CD4-positive, alpha-beta T cell (primary cell): ENCODE data around the gene ZNF688. TPM values are rescaled to one million over a fixed set of nuclear protein-coding genes. Genes with fewer than 3 reads are reported as not detected.
A peak's percentile ranks its signal among the peaks of the same experiment; 100 is the strongest.

Experiments
- ATAC-seq: fragments of 200-7000 bp; cut with Tn5 transposase; one replicate; pipeline ENCODE4 v1.10.0; 2022; ENCODE audit warnings: mild to moderate bottlenecking; ENCODE audit not compliant: poor library complexity
- CTCF ChIA-PET: fragments of 350-600 bp; sonication (Branson Sonifier 250); formaldehyde crosslinking; loops from one replicate; lab custom pipeline; 2021; ENCODE audit warnings: antibody characterized with exemption, inconsistent platforms; lab: Charles Lee
- POLR2A ChIA-PET: fragments of 350-600 bp; sonication (Branson Sonifier 250); formaldehyde crosslinking; loops from one replicate; lab custom pipeline; 2021; ENCODE audit warnings: antibody characterized with exemption, inconsistent platforms; lab: Charles Lee
- DNase-seq, 14 experiments: peaks; one replicate each; pipeline ENCODE4 v3.0.0-alpha.2; 2013 to 2020; ENCODE audit warnings: mixed read lengths in 2 of 14
- H3K27ac ChIP-seq, 2 donors: one replicate each; pipeline versions ENCODE4 v1.5.1 to v1.7.0; 2013; ENCODE audit warnings: low read length in 2 of 2, low read depth in 1 of 2, mild to moderate bottlenecking in 1 of 2
- H3K27me3 ChIP-seq, 2 experiments: 1 replicate in 1 of 2; 2 replicates in 1 of 2; pipeline versions ENCODE4 v1.6.1 to v1.7.0; 2013; ENCODE audit warnings: low read length in 2 of 2, control low read depth in 1 of 2, mild to moderate bottlenecking in 1 of 2, moderate library complexity in 1 of 2; ENCODE audit not compliant: insufficient read depth in 2 of 2, control insufficient read depth in 1 of 2
- H3K36me3 ChIP-seq: one replicate; pipeline ENCODE4 v1.6.1; 2013; ENCODE audit warnings: low read length, control low read depth; ENCODE audit not compliant: insufficient read depth
- H3K4me1 ChIP-seq: one replicate; pipeline ENCODE4 v1.6.1; 2013; ENCODE audit warnings: low read length, control low read depth; ENCODE audit not compliant: insufficient read depth
- H3K4me3 ChIP-seq: one replicate; pipeline ENCODE4 v1.5.1; 2013; ENCODE audit warnings: mild to moderate bottlenecking, low read length, moderate library complexity
- H3K9me3 ChIP-seq, 2 experiments: 1 replicate in 1 of 2; 2 replicates in 1 of 2; pipeline versions ENCODE4 v1.6.1 to v1.7.0; 2013; ENCODE audit warnings: low read length in 2 of 2, mild to moderate bottlenecking in 2 of 2, control low read depth in 1 of 2, moderate library complexity in 1 of 2; ENCODE audit not compliant: control insufficient read depth in 1 of 2, insufficient read depth in 1 of 2
- H3K27ac Mint-ChIP-seq: one replicate; pipeline ENCODE4 v1.8.0; 2020; ENCODE audit warnings: mixed read lengths
- H3K27me3 Mint-ChIP-seq: one replicate; pipeline ENCODE4 v1.8.0; 2021; ENCODE audit warnings: mixed read lengths
- H3K36me3 Mint-ChIP-seq: one replicate; pipeline ENCODE4 v1.8.0; 2021; ENCODE audit warnings: low read depth, mixed read lengths
- H3K4me1 Mint-ChIP-seq: one replicate; pipeline ENCODE4 v1.8.0; 2021; ENCODE audit warnings: low read depth, mixed read lengths
- H3K4me3 Mint-ChIP-seq: one replicate; pipeline ENCODE4 v1.8.0; 2020; ENCODE audit warnings: mild to moderate bottlenecking, mixed read lengths
- H3K9me3 Mint-ChIP-seq: one replicate; pipeline ENCODE4 v1.8.0; 2020; ENCODE audit warnings: mixed read lengths
- intact Hi-C, 2 experiments: fragments of 100-400 bp; cut with DNase I in 1 of 2; cut with micrococcal nuclease in 1 of 2; formaldehyde crosslinking; loops; one replicate each; pipeline versions ENCODE4 v1.15.1 to v1.9.0; 2023 to 2025; cut with DNase I, micrococcal nuclease
- total RNA-seq, 174 experiments: library from RNA in 2 of 174; stranded (reverse) in 2 of 174; gene quantifications; one replicate each; pipeline ENCODE4 v1.2.3 and lab custom pipeline; 2021 to 2026
- TF ChIP-seq, protein P1 (sequence below): fragments of 200-600 bp; IDR thresholded peaks from one replicate; pipeline ENCODE4 v1.8.0; 2022; ENCODE audit warnings: antibody characterized with exemption, mild to moderate bottlenecking

ZNF688 gene
- total RNA-seq, 2 experiments from 2014 or later: 8.8 to 9.6 TPM

DNA sequence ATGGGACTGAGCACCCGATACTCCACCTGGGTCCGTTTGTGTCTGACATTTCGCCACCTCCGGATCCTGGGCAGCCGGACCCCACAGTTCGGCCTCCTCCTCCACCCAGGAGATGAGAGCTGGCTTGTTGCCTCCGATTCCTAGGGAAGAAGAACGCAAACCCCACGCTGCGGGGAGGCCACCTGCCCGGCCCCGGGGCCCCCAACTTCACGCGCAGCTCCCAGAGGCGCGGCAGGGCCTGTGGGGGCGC is 13.9 kb downstream of the ZNF688 start:
- H3K9me3 Mint-ChIP-seq: no peaks in the 10 kb centered on the region
- DNase-seq (no peak), ATAC-seq (no peak)
- Histone ChIP-seq H3K36me3 (peaks cover 35% of the 10 kb centered on the region), H3K4me1 (peaks cover 74% of the 10 kb centered on the region), H3K9me3 (no peaks in the 10 kb centered on the region), H3K27ac (peak overlapping the region; percentile 93 to 94), H3K27me3 (no peaks in the 10 kb centered on the region), H3K4me3 (peak overlapping the region; percentile 73)
- no peaks in the 10 kb centered on the region for H3K27me3 Mint-ChIP-seq
- TF ChIP-seq, protein P1, sequence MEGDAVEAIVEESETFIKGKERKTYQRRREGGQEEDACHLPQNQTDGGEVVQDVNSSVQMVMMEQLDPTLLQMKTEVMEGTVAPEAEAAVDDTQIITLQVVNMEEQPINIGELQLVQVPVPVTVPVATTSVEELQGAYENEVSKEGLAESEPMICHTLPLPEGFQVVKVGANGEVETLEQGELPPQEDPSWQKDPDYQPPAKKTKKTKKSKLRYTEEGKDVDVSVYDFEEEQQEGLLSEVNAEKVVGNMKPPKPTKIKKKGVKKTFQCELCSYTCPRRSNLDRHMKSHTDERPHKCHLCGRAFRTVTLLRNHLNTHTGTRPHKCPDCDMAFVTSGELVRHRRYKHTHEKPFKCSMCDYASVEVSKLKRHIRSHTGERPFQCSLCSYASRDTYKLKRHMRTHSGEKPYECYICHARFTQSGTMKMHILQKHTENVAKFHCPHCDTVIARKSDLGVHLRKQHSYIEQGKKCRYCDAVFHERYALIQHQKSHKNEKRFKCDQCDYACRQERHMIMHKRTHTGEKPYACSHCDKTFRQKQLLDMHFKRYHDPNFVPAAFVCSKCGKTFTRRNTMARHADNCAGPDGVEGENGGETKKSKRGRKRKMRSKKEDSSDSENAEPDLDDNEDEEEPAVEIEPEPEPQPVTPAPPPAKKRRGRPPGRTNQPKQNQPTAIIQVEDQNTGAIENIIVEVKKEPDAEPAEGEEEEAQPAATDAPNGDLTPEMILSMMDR: peak; percentile 28
- ChIA-PET CTCF (interaction anchor here (0.7 to 2.9 kb wide), 13 partner anchors 11 to 175 kb away, joined by 3 to 68 read pairs (median 6); partner anchors contain the start of genes DCTPP1, FBRS, PRR14 and SEPTIN1), POLR2A (interaction anchor here (0.6 to 4.3 kb wide), 25 partner anchors 10 to 492 kb away, joined by 3 to 152 read pairs (median 5); partner anchors contain the start of genes ALDOA, DCTPP1, FBRS and PRR14)
- H3K36me3 Mint-ChIP-seq: peaks cover 39% of the 10 kb centered on the region
- peak overlapping the region; percentile 94 for H3K27ac Mint-ChIP-seq
- peaks cover 46% of the 10 kb centered on the region for H3K4me1 Mint-ChIP-seq
- H3K4me3 Mint-ChIP-seq: peak overlapping the region; percentile 93
- intact Hi-C loops: loop anchor here in 1 of 2 experiments (1.0 to 5.0 kb wide), 6 partner anchors 22 to 200 kb away; partner anchors contain the start of genes CD2BP2, DCTPP1 and SEPHS2

DNA sequence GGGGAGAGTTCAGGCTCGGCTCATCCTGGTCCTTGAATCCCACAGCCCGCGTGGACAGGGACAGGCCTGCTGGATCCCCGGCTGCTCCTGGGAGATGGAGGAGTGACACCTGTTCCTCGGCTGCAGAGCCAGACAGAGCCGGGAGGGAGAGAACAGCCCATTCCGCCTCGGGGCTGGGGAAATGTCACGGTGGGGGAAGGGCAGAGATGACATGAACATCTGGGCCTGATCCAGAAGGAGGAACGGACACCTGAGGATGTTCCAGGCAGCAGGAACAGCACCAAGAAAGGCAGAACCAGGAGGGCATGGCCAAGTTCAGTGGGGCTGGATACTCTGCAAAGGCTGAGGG is 15.4 kb downstream of the ZNF688 start:
- H3K27ac Mint-ChIP-seq: peak overlapping the region; percentile 94
- DNase-seq (peak in 1 of 14 experiments; percentile 21), ATAC-seq (no peak)
- H3K4me3 Mint-ChIP-seq: peak overlapping the region; percentile 79
- ChIA-PET CTCF (no interaction called here), POLR2A (interaction anchor here (1.6 to 4.3 kb wide), 4 partner anchors 15 to 138 kb away, joined by 11 to 152 read pairs (median 71); partner anchors contain the start of genes ZNF688, ZNF747 and ZNF785)
- Histone ChIP-seq H3K4me3 (no peak overlapping the region), H3K27me3 (no peaks in the 10 kb centered on the region), H3K36me3 (peaks cover 35% of the 10 kb centered on the region), H3K27ac (no peak overlapping the region), H3K9me3 (no peaks in the 10 kb centered on the region), H3K4me1 (peaks cover 78% of the 10 kb centered on the region)
- intact Hi-C loops: loop anchor here in 1 of 2 experiments (5.0 kb wide), 5 partner anchors 41 to 199 kb away; partner anchors contain the start of genes CD2BP2, DCTPP1 and SEPHS2
- H3K9me3 Mint-ChIP-seq: no peaks in the 10 kb centered on the region
- no peaks in the 10 kb centered on the region for H3K27me3 Mint-ChIP-seq
- H3K4me1 Mint-ChIP-seq: peaks cover 57% of the 10 kb centered on the region
- TF ChIP-seq, protein P1: no peak
- peaks cover 44% of the 10 kb centered on the region for H3K36me3 Mint-ChIP-seq

DNA sequence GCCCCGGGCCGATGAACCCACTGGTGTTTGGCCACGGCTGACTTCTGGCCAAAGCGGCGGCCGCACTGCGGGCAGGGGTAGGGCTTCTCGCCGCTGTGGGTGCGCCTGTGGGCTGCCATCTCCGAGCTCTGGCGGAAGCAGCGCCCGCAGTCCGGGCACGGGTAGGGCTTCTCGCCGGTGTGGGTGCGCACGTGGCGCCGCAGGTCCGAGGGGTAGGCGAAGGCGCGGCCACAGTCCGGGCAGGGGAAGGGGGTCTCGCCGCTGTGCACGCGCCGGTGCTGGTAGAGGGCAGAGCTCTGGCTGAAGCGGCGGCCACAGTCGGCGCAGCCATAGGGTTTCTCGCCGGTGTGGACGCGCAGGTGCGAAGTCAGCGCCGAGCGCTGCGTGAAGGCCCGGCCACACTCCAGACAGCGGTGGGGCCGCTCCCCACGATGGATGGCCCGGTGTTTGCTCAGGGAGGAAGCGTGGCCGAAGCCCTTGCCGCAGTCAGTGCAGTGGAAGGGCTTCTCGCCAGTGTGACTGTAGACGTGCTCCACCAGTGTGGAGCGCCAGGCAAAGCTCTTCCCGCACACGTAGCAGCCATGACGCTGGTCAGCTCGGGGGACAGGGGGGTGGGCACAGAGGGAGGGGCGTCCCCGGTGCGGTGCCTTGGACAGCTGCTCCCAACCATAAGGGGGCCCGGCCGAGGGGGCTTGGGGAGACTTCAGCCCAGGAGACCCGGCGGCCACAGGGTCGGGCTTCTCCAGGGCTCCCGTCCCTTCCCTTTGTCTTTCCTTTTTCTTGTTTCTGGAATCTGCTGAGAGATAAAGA is 16.0 kb downstream of the ZNF688 start:
- H3K9me3 Mint-ChIP-seq: no peaks in the 10 kb centered on the region
- ChIA-PET POLR2A (interaction anchor here (1.2 to 4.3 kb wide), 3 partner anchors 16 to 25 kb away, joined by 3 to 152 read pairs (median 3); partner anchors contain the start of genes ZNF688 and ZNF747), CTCF (no interaction called here)
- H3K36me3 ChIP-seq: peaks cover 35% of the 10 kb centered on the region
- H3K27me3 ChIP-seq: no peaks in the 10 kb centered on the region
- no peak for ATAC-seq
- peak overlapping the region; percentile 94 for H3K27ac Mint-ChIP-seq
- peaks cover 55% of the 10 kb centered on the region for H3K4me1 Mint-ChIP-seq
- H3K4me3 ChIP-seq: no peak overlapping the region
- H3K27me3 Mint-ChIP-seq: no peaks in the 10 kb centered on the region
- H3K36me3 Mint-ChIP-seq: peaks cover 44% of the 10 kb centered on the region
- H3K9me3 ChIP-seq: no peaks in the 10 kb centered on the region
- no peak for DNase-seq
- peak overlapping the region; percentile 79 for H3K4me3 Mint-ChIP-seq
- H3K27ac ChIP-seq: no peak overlapping the region
- peaks cover 80% of the 10 kb centered on the region for H3K4me1 ChIP-seq
- intact Hi-C loops: loop anchor here in 1 of 2 experiments (5.0 kb wide), 5 partner anchors 42 to 198 kb away; partner anchors contain the start of genes CD2BP2, DCTPP1 and SEPHS2
- TF ChIP-seq, protein P1: no peak
